HCT116 (cell line): ENCODE data around the gene GABRE. TPM values are rescaled to one million over a fixed set of nuclear protein-coding genes. Genes with fewer than 3 reads are reported as not detected.
A peak's percentile ranks its signal among the peaks of the same experiment; 100 is the strongest.

Experiments used
- ATAC-seq: fragments of 200-7000 bp; cut with Tn5 transposase; 2 replicates; pipeline ENCODE4 v1.9.1; 2020; ENCODE audit warnings: mild to moderate bottlenecking, moderate library complexity
- BruUV-seq: library from RNA; stranded (reverse); fragments of 400-500 nt; replicated peaks from 2 replicates; lab custom pipeline; 2021; lab: Mats Ljungman, UMichigan
- CTCF ChIA-PET: fragments of 300-600 bp; sonication (Branson Sonifier 250); formaldehyde crosslinking; loops from one replicate; lab custom pipeline; 2021; ENCODE audit warnings: antibody characterized with exemption; lab: Charles Lee
- POLR2A ChIA-PET: fragments of 300-600, 350-600 bp; sonication (Branson Sonifier 250); formaldehyde crosslinking; loops from one replicate; lab custom pipeline; 2021; ENCODE audit warnings: antibody characterized with exemption; lab: Charles Lee
- RAD21 ChIA-PET, 2 experiments: fragments of 300-600 bp; sonication (Branson Sonifier 250); formaldehyde crosslinking; loops; one replicate each; lab custom pipeline; 2023; ENCODE audit warnings: low total read pairs in 2 of 2; ENCODE audit not compliant: uncharacterized antibody in 2 of 2, unreplicated experiment in 2 of 2, low non-redundant PET in 1 of 2; lab: Charles Lee
- DNase-seq: peaks from one replicate; pipeline ENCODE4 v3.0.0-alpha.2; 2010; ENCODE audit warnings: low read depth, low spot score
- H2AFZ ChIP-seq: fragments of 200-600 bp; shearing (Covaris generic), sonication (generic); 2 replicates; pipeline ENCODE4 v1.6.1; 2017; ENCODE audit warnings: low read depth, mixed run types, mixed read lengths, antibody characterized with exemption, low read length; ENCODE audit not compliant: poor library complexity, severe bottlenecking
- H3K27ac ChIP-seq: 2 replicates; pipeline ENCODE4 v1.5.1; 2012; ENCODE audit warnings: low read depth, low read length
- H3K27me3 ChIP-seq: fragments of 200-600 bp; sonication (generic); 2 replicates; pipeline ENCODE4 v1.6.1; 2016; ENCODE audit warnings: mixed run types, low read length, mixed read lengths; ENCODE audit not compliant: insufficient read depth
- H3K36me3 ChIP-seq, 2 experiments: fragments of 200-500 bp in 1 of 2; fragments of 200-600 bp in 1 of 2; sonication (Bioruptor generic) in 1 of 2; sonication (generic) in 1 of 2; 2 replicates each; pipeline versions ENCODE4 v1.5.1 to v1.6.1; 2014 to 2016; ENCODE audit warnings: low read length in 2 of 2, inconsistent platforms in 1 of 2, mixed read lengths in 1 of 2, mixed run types in 1 of 2; ENCODE audit not compliant: insufficient read depth in 2 of 2, control insufficient read depth in 1 of 2
- H3K4me1 ChIP-seq, 2 experiments: fragments of 200-600 bp in 1 of 2; sonication (generic) in 1 of 2; 2 replicates each; pipeline versions ENCODE4 v1.5.1 to v1.6.1; 2012 to 2017; ENCODE audit warnings: low read length in 2 of 2, inconsistent platforms in 1 of 2, mild to moderate bottlenecking in 1 of 2, mixed read lengths in 1 of 2, mixed run types in 1 of 2, moderate library complexity in 1 of 2; ENCODE audit not compliant: insufficient read depth in 2 of 2, control insufficient read depth in 1 of 2
- H3K4me2 ChIP-seq: fragments of 200-600 bp; sonication (generic); 2 replicates; pipeline ENCODE4 v1.6.1; 2017; ENCODE audit warnings: mixed run types, low read length, mixed read lengths
- H3K4me3 ChIP-seq, 2 experiments: fragments of 200-600 bp in 1 of 2; sonication (generic) in 1 of 2; replicated peaks in 1 of 2; 2 replicates each; pipeline ENCODE4 v1.5.1; 2011 to 2016; ENCODE audit warnings: low read length in 2 of 2, control low read depth in 1 of 2, low read depth in 1 of 2, mild to moderate bottlenecking in 1 of 2, mixed read lengths in 1 of 2, mixed run types in 1 of 2
- H3K79me2 ChIP-seq: fragments of 200-600 bp; sonication (generic); 2 replicates; pipeline ENCODE4 v1.6.1; 2017; ENCODE audit warnings: mild to moderate bottlenecking, mixed run types, low read length, moderate library complexity, mixed read lengths; ENCODE audit not compliant: insufficient read depth
- H3K9ac ChIP-seq: fragments of 200-600 bp; sonication (generic); 2 replicates; pipeline ENCODE4 v1.6.1; 2016; ENCODE audit warnings: low read length, mixed read lengths
- H3K9me2 ChIP-seq: fragments of 200-600 bp; sonication (generic), shearing (Covaris generic); 2 replicates; pipeline ENCODE4 v1.6.1; 2017; ENCODE audit warnings: mixed run types, mild to moderate bottlenecking, moderate library complexity; ENCODE audit not compliant: insufficient read depth
- H3K9me3 ChIP-seq, 2 experiments: fragments of 200-500 bp in 1 of 2; fragments of 200-600 bp in 1 of 2; sonication (Bioruptor generic) in 1 of 2; sonication (generic) in 1 of 2; 2 replicates each; pipeline ENCODE4 v1.6.1; 2014 to 2017; ENCODE audit warnings: low read length in 2 of 2, mixed read lengths in 2 of 2, inconsistent platforms in 1 of 2, low read depth in 1 of 2, mild to moderate bottlenecking in 1 of 2, mixed run types in 1 of 2, moderate library complexity in 1 of 2; ENCODE audit not compliant: control insufficient read depth in 1 of 2, insufficient read depth in 1 of 2
- H4K20me1 ChIP-seq: fragments of 200-600 bp; sonication (generic), shearing (Covaris generic); 2 replicates; pipeline ENCODE4 v1.6.1; 2017; ENCODE audit warnings: mixed run types, mild to moderate bottlenecking, moderate library complexity; ENCODE audit not compliant: insufficient read depth
- ATF3 ChIP-seq: IDR thresholded peaks from 2 replicates; pipeline ENCODE4 v1.6.1; 2012
- CBX3 ChIP-seq: IDR thresholded peaks from 2 replicates; pipeline ENCODE4 v1.6.1; 2012; ENCODE audit warnings: low read depth
- CEBPB ChIP-seq: IDR thresholded peaks from 2 replicates; pipeline ENCODE4 v1.6.1; 2012; ENCODE audit warnings: low read depth
- EGR1 ChIP-seq: IDR thresholded peaks from 2 replicates; pipeline ENCODE4 v1.6.1; 2012; ENCODE audit warnings: low read depth
- EZH2phosphoT487 ChIP-seq: fragments of 200-600 bp; IDR thresholded peaks from 2 replicates; pipeline ENCODE4 v1.6.1; 2018; ENCODE audit warnings: antibody characterized with exemption, borderline replicate concordance
- FOSL1 ChIP-seq: IDR thresholded peaks from 2 replicates; pipeline ENCODE4 v1.6.1; 2012; ENCODE audit warnings: low read depth
- JUND ChIP-seq: IDR thresholded peaks from 2 replicates; pipeline ENCODE4 v1.6.1; 2012
- POLR2A ChIP-seq: IDR thresholded peaks from 2 replicates; pipeline ENCODE4 v1.7.0; 2011; ENCODE audit warnings: borderline replicate concordance; ENCODE audit not compliant: insufficient read depth, insufficient read length; ENCODE audit errors: extremely low read depth
- SP1 ChIP-seq: IDR thresholded peaks from 2 replicates; pipeline ENCODE4 v1.6.1; 2012; ENCODE audit warnings: low read depth
- ZBTB33 ChIP-seq: IDR thresholded peaks from 2 replicates; pipeline ENCODE4 v1.6.1; 2011; ENCODE audit warnings: mild to moderate bottlenecking, low read length, moderate library complexity; ENCODE audit not compliant: insufficient replicate concordance; ENCODE audit errors: extremely low read depth
- intact Hi-C: fragments of 100-400 bp; cut with micrococcal nuclease; formaldehyde crosslinking; loops from 2 replicates; pipeline ENCODE4 v1.10.0; 2022
- total RNA-seq: library from RNA; stranded (reverse); gene quantifications from one replicate; pipeline ENCODE4 v1.2.1, GENCODE V29; 2021; ENCODE audit not compliant: unreplicated experiment

Gene GABRE
- total RNA-seq, 1 experiment from 2014 or later: 3.9 TPM

DNA sequence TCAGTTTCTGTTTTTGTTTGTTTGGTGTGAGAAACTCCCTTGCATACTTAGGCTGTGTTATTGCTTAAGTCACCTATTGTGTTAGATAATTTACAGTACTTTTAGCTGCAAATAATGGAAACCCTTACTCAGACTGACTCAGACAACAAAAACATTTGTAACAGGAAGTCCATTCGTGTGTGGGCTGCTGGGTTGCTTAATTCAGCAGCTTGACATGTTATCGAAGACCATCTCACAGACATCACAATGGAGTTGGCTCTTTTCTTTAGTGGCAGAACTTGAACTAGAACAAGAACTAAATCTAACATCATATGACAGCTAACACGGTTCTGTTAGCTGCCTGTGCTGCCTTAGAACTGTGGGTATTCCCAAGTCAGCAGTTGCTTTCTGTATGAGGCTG, 9.9 kb upstream of the GABRE start (continued):
- TF ChIP-seq SP1: peak; percentile 63

- Histone ChIP-seq H4K20me1 (no peaks in the 10 kb centered on the region), H3K9ac (no peak overlapping the region), H3K4me2 (no peak overlapping the region), H3K9me3 (no peaks in the 10 kb centered on the region)
- intact Hi-C loops: no loop called here
- TF ChIP-seq CEBPB (no peak), POLR2A (no peak), CBX3 (no peak), FOSL1 (no peak), ATF3 (no peak), ZBTB33 (no peak), EZH2phosphoT487 (no peak), JUND (no peak), EGR1 (no peak)
- TF ChIP-seq, all 23 proteins: peak for 0
- peaks cover 2 to 49% of the 10 kb centered on the region in 2 experiments; a peak in 3 of 4 replicates for H3K4me1 ChIP-seq
- ChIA-PET POLR2A (interaction anchor here (1.5 kb wide), 1 partner anchor 9 kb away, joined by 7 read pairs; the partner anchor contains the start of gene GABRE), RAD21 (no interaction called here), CTCF (no interaction called here)
- no peaks in the 10 kb centered on the region for H3K9me2 ChIP-seq
- H2AFZ ChIP-seq: no peak overlapping the region
- no peaks in the 10 kb centered on the region for H3K36me3 ChIP-seq
- no peaks in the 10 kb centered on the region for H3K79me2 ChIP-seq
- ATAC-seq: no peak
- H3K27me3 ChIP-seq: no peaks in the 10 kb centered on the region; the same call in 1 of the 2 replicates
- no peak for DNase-seq
- H3K27ac ChIP-seq: no peak overlapping the region
- no TSS peak for BruUV-seq
- no peak overlapping the region for H3K4me3 ChIP-seq
Observed at GRCh38 chrX:151983186-151983585, 8.7 kb upstream of the GABRE start.
